NCI-H2227 treated with DMSO at 0.1 percent for 48 hours (cell line): ENCODE measurements around the gene WDFY1.

ENCODE experiments used
- DNase-seq: peaks from one replicate; lab custom pipeline; 2025; lab: John Stamatoyannopoulos, UW

The WDFY1 gene

DNA sequence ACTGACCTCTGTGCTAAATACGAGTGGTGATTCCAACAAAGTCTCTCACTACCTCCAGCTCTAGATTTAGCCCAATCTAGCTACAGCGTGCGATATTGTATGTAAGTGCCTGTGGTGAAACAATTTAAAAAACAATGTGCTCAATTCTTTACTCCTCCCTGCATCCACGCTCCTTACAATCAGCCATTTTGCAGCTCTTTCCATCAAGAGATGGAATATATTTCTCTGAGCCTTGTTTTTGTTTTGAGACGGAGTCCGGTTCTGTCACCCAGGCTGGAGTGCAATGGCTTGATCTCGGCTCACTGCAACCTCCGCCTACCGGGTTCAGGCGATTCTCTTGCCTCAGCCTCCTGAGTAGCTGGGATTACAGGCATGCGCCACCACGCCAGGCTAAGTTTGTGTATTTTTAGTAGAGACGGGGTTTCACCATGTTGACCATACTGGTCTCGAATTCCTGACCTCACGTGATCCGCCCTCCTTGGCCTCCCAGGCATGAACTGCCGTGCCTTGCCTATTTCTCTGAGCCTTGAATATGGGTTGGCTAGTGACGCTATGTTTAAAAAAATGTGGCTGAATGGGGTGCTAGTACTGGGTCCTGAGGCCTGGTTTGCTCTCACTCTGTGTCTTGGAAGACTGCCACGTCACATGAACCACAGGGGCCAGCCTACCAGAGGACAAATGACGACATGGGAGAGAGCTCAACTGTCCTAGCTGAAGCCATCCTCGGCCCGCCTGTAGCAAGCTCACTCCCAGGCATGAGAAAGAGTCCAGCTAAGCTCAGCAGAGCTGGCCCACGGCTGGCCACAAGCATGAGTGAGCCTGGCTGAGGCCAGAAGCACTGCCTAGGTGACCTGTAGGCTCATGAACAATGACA is 14.8 kb downstream of the WDFY1 start:
- DNase-seq = no peak

DNA sequence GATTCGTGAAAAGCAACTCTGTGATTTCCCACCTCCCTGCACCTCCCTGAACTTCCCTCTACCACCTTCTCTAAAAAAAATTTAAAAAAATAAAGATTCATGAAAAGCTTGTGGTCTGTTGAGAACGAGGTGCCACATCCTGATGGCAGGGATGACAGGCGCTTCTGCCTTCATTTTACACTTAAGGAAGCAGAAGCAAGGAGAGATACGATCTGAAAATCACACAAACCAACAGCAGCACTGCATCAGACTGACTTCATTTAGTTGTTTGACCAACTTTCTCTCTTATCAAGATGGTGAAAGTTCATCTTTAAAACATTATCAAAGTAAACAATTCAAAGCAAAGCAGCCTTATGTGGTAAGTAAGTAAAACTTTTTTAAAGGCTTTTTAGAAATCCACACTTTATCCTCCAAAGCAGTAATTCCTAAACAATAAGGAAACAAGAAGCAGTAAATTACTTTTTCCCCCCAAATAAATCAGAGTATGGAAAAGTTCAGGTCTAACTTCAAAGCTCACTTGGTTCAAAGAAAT is 15.5 kb downstream of the WDFY1 start:
- no peak for DNase-seq

DNA sequence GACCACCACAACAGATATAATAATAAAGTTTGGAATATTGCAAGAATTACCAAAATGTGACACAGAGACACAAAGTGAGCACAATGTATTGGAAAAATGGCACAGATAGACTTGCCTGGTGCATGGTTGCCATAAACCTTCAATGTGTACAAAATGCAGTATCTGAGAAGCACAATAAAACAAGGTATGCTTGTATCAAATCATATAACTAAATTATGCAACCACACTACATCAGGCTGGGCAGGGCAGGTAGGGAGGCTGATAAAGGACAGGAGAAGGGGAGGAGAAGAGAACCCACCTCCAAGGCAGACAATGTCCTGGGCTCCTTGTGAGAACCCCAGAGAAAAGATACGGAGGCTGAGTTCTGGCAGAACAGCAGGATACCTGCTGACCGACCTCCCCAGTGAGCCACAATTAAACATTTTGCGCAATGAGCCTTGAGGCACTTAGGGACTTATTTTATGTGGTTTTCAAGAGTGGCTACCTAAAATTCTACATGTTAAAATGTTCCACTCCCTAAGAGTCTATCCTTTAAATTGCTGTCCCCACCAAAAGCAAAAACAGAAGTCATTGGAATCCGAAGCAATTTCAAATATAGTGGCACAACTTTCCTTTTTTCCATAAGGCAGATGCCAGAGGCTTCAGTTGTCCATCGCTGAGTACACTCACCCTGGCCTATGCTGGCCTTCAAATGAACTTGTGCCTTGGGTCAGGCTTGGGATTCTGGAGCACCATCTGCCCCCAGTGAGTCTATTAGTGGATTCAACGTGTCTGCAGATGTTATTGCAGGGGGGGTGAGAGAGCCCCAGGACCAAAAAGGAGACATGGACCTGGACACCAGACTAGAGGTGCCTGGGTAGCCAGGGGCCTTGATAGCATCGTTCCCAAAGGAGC is 16.8 kb downstream of the WDFY1 start:
- DNase-seq = no peak

DNA sequence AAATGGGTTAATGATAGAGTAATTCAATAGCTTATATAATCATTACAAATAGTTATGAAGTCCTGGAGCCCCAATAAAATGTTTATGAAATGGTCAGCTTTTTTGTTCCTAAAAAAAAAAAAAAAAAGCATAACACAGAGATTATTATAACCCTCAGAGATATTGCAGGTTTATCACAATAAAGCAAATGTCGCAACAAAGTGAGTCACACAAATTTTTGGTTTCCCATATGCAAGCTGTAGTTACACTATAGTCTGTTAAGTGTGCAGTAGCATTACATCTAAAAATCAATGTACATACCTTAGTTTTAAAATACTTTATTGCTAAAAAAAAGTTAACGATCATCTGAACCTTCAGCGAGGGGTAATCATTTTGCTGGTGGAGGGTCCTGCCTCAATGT is 20.0 kb downstream of the WDFY1 start:
- DNase-seq = no peak

DNA sequence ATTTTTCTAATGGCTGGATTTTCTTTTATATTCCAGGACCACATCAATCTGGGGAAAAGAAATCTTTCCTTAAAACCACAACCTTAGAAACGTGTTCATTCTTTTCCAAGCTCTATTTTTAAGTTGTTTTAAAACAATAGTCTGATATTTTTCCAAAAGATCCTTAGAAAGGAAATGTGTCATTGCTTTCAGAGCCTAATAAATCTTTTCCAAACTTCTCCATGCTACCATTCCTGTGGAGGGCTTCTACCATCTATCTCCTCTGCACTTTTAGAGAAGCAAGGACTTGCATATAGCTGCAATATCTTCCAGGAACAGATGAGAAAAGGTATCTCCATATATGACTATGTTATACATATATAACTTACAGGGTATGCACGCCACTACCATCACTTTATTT is 21.2 kb downstream of the WDFY1 start:
- DNase-seq = no peak

DNA sequence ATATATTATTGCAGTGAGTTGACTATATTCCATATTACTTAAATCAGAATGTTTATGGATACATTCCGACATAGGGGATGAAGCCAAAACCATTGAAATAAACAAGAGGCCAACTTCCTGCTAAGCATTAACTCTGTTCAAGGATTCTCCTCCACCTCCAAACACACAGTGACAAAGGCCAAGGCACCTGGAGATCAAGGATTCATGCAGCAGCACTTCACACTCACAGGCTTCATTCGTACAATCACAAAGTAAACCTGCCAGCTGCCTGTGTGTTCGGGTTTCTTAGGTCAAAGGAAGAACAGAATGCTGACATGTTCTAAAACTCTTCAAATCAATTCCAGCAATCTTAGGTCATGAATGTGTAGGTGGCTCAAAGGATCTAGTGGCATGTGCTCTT is 22.8 kb downstream of the WDFY1 start:
- no peak for DNase-seq

DNA sequence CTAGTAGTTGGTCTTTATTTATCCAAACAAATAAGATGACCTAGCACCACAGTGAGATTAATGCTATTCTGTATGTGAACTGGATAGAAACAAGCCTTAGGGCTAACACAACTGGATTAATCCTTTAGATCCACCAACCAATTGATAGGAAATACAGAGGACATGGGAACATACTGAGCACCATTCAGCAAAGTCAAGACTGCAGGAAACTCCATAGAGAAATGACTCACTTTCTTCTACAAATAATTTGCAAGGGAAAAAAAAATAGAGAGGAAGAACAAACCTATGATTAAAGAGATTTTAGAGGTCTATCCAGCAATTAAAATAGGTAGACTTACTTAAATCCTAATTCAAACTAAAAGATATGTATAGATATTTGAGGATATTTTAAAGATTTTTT is 23.9 kb downstream of the WDFY1 start:
- DNase-seq = no peak

DNA sequence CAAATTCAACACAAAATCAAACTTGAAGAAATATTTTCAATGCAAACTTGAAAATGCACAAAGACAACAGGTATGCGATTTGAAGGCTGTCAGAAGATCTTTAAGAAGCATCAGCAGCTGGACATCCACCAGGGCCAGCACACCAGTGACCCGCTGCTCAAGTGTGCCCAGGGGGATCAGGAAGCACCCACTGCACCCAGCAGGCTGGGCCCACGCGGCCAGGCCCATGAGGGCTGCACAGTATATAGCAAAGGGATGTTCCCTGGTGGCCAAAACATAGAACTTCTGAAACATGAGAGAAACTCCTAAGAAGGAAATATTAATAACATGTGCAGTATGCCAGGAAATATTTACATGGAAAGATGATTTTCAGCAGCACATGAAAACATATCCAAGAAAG is 25.0 kb downstream of the WDFY1 start:
- no peak for DNase-seq

DNA sequence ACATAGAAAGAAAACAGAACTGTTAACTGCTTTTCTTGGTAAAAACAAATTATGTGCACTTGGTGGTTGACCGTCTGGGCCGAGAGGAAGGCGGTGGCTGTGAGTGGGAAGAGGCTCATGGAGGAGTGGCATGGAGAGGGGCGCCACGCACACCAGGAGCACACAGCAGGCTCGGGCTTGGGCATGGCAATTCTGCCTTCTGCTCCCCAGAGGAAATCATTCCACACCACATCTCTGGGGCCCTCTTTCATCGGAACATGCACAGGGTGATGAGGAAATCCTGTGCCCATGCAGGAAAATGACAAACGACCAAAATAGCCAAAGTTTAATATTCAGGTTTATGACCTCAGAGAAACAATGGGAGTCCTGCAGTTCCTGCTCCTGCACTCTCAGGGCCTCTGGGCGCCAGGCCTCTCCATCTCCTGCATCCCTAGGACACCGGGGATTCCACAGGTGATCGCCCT is 26.4 kb downstream of the WDFY1 start:
- DNase-seq = no peak

DNA sequence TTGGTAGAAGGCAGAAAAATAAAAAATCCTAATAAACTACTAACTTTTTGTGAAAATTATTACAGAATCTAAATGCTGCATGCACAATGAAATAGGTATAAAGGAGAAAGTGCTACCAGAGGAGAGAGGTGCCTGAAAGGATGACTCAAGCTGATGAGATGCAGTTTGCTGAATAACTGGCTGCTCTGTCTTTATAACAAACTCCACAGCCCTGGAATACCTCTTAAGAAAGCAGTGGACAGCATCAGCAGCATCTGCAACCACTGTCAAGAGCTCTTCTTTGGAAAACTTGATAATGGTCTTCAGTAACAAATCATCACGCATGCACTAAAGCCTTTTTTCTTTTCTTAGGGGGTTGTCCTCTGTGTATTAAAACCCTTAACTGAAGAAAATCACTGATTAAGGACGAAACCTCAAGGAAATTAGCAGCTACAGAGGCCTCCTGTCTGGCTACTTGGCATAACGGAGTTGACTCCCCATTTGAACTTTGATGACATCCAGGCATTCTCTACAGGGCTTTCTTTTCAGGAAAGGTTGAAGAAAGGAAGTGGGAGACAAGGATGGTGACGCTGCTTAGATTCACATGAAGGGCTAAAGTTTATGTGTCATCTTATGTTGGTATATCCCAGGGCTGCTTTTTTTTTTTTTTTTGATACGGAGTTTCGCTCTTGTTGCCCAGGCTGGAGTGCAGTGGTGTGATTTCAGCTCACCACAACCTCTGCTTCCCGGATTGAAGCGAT is 28.8 kb downstream of the WDFY1 start:
- DNase-seq = no peak

DNA sequence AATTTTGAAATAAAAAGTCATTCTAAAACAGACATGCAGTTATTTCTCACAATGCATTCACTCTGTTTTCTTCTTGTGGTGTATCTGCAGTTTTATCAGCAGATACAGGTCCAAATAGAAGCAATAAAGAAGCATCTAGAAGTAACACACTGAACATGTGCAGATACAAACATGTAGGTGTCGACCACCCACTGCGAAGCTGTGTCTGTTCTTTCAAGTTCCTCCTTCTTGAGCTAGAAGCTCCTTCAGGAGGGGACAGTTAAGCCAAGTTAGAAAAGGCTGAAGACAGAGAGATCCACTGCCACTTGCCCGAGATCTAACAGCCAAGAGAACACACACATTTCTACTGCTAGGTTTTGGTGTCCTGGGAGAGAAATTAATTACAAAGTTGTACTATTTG is 30.1 kb downstream of the WDFY1 start:
- DNase-seq = no peak

DNA sequence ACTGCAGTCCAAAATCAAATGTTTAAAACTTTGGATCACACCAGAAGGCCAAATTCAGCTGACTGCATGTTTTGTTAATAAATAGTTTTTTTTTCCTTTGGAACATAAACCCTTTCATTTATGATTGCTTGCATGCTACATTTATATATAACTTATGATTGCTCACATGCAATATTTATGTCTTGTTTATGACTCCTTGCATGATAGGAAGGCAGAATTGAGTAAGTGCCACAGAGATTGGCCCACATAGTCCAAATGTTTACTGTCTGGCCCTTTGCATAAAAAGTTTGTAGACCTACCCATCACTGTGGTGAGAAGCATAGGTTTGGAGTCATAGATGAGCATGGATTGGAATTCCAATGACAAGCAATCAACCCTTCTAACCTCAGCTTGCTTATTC is 30.8 kb downstream of the WDFY1 start:
- no peak for DNase-seq

DNA sequence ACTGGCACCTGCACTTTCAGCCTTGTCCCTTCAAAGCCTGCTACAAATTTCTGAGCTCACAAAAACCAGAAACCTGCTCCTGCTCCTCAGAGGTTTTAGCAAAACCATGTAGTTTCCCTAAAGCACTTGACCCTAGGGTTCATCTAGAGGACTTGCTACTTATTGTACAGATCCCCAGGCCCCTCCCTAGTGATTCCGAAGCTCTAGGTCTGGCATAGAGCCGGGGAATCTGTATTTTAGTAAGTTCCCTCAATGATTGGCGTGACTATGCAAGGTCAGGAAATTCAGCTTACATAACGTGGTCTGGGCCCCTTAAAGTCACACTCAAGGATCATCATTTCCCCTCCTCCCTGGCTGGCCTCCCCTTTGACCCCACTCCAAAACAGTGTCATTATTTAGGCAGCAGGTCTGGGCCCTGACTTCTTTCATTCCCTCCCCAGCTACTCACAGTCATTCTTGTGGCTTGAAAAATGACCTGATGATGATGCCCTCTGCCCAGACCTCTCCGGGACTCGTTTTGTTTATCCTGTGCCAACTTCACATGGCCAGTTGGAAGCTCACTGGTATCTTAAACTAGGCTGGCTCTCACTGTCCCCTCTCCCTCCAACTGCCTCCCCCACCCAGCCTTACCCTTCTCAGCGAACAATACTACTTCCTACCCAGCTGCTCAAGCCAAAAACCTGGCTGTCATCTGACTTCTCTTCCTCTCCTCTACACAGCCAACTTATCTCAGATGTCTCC is 36.0 kb downstream of the WDFY1 start:
- no peak for DNase-seq

DNA sequence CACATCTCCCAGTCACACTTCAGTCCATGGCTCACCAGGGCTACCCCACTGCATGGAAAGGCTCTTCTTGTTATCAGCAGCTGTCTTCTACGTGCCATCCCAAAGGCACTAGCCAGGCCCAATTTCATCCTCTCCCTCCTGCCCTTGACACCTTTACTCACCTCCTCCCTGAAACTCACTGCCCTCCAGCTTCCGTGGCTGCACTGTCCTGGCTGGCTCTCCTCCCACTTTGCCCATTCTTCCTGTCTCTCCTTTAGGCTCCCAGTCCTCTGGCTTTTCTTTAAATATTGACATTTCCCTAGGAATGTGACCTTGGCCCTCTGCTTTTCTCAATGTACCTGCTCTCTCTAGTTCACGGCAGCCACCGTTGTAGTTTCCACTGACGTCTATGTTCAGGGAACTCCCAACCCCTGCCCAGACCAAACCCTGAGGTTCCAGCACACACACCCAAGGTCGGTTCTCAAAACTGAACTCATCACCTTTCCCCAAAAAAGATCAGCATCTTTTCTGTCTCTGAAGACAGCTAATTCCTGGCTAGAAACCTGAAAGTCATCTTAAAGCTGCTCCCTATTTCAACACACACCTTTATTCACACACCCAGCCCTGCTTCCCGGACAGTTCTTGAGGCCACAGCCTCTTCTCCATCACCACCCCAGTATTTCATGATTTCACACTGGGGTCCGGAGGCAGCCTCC is 36.7 kb downstream of the WDFY1 start:
- DNase-seq = no peak

DNA sequence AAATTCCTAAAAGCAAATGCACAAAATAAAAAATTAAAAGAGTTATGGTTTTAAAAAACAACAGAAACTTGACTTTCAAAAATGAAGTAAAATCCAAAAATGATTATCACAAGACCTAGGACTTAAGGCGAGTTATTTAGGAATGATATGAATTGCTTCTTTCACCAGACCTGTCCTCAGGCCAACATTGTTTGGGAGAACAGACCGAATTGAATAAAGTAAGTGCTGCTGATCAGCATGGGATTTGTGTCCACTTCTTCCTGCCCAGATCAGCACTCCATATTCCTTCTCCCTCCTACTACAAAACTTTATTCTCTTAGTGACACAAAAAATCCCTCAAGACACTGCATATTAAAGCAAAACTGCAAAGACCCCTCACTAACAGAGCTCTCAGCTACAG is 39.1 kb downstream of the WDFY1 start:
- no peak for DNase-seq

DNA sequence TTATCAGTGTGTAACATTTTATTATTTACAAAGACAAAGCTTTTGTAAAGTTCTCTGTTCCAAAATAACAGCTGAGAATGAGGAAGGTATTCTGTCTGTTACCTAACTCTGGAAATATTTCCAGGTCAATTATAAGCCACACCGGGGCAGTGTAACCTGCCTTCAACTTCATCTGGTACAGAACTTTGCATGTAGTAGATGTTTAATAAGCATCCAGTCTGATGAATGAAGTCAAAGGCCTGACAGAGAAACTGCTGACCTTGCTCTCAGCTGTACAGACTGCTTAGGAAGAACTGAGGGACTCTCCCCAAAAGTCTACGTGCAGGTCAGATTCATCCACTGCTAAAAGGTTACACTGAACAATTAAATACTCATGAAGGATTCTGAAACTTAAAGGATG is 43.3 kb downstream of the WDFY1 start:
- DNase-seq = no peak

DNA sequence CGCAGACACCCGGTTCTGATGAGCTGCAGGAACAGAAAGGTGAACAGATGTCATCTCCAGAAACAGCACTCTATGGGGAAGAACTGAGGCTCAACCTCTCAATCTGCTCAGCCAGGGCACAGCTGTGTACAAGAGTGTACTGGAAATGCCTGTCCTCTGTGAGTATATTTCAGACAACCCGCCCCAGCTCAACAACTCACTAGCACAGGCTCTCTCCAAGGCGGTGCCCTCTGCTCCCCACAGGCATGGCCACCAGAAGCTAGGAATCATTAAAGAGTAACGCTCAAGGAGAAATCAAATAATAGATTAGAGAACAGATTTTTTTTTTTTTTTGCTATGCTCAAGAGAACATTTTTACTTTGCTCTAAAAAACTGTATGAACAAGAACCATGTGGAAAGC is 43.8 kb downstream of the WDFY1 start:
- DNase-seq = no peak

DNA sequence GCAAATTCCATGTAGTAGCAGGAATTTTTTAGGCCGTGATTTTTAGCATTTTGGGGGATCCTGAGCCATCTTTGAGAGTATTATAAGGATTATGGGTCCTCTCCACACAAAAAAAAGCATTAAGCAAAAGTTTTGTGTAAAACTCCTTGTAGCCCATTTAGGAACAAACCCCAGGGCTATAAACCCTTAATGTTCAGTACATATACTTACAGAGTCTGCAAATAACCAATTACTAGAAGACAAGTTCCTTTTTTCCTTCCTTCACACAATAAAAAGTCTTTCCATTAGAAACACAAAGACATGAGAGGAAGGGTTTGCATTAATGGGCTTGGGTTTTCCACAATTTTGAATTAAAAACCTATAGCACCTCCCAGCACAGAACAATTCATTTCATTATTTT is 44.6 kb downstream of the WDFY1 start:
- DNase-seq = no peak

DNA sequence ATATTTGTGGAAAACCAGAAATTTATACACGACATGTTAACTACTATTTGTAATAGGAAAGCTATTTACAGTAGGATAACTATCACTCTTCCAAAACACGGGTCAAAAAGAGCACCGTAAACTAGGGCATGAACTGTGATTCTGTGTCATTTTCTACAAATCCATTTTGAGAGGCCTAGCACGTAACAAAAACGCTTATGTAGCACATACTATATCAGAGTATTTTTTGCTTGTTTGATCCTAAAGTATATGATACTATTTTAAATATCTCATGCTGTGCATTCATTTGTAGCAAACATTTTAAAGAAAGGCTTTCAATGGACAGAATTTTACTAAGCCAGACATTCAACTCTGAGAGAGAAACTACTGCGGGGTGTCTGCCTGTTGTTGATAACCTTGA is 45.1 kb downstream of the WDFY1 start:
- no peak for DNase-seq

DNA sequence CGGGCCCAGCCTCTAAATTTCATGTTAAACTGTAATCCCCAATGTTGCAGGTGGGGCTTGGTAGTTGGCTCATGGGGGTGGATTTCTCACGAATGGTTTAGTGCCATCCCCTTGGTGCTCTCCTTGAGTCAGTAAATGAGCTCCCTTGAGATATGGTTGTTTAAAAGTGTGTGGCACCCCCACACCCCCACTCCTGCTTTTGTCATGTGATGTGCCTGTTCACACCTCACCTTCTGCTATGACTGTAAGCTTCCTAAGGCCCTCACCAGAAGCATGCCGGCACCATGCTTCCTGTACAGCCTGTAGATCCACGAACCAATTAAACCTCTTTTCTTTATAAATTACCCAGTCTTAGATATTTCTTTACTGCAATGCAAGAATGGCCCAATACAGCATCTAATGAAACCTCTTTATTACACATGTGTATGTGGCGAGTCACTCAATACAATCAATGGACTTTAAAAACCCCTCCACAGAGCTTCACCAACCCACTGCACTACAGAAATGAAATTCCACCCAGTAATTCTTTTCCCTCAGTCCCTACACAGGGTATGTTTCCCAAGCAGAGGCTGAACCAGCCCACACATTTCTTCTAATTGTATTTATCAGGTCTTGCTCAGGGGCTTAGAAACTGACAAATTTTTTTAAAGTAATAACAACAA is 47.3 kb downstream of the WDFY1 start:
- DNase-seq = no peak
